Ishikawa (cell line): ENCODE data around the gene SYT12.

Experiments used
- CEBPB ChIP-seq: IDR thresholded peaks from 2 replicates; pipeline ENCODE4 v1.6.1; 2012
- CREB1 ChIP-seq: IDR thresholded peaks from 2 replicates; pipeline ENCODE4 v1.6.1; 2012; ENCODE audit warnings: low read depth
- EGR1 ChIP-seq: IDR thresholded peaks from 2 replicates; pipeline ENCODE4 v1.6.1; 2012
- EP300 ChIP-seq: IDR thresholded peaks from 2 replicates; pipeline ENCODE4 v1.6.1; 2012; ENCODE audit warnings: borderline replicate concordance
- FOXM1 ChIP-seq: IDR thresholded peaks from 2 replicates; pipeline ENCODE4 v1.6.1; 2012; ENCODE audit warnings: low read depth, borderline replicate concordance
- NFIC ChIP-seq: IDR thresholded peaks from 2 replicates; pipeline ENCODE4 v1.6.1; 2012
- RAD21 ChIP-seq: IDR thresholded peaks from 2 replicates; pipeline ENCODE4 v1.6.1; 2012; ENCODE audit warnings: low read depth
- TAF1 ChIP-seq: IDR thresholded peaks from 2 replicates; pipeline ENCODE4 v1.6.1; 2012; ENCODE audit warnings: low read depth, mild to moderate bottlenecking
- TCF12 ChIP-seq: IDR thresholded peaks from 2 replicates; pipeline ENCODE4 v1.6.1; 2012; ENCODE audit warnings: low read depth
- TEAD4 ChIP-seq: IDR thresholded peaks from 2 replicates; pipeline ENCODE4 v1.6.1; 2012
- YY1 ChIP-seq: IDR thresholded peaks from 2 replicates; pipeline ENCODE4 v1.6.1; 2012; ENCODE audit warnings: low read depth
- ZBTB7A ChIP-seq: IDR thresholded peaks from 2 replicates; pipeline ENCODE4 v1.6.1; 2012; ENCODE audit warnings: low read depth
- TF ChIP-seq, protein P1 (sequence below): IDR thresholded peaks from 2 replicates; pipeline ENCODE4 v1.6.1; 2012
- TF ChIP-seq, protein P2 (sequence below): IDR thresholded peaks from 2 replicates; pipeline ENCODE4 v1.6.1; 2012
- TF ChIP-seq, protein P3 (sequence below): IDR thresholded peaks from 2 replicates; pipeline ENCODE4 v1.6.1; 2012; ENCODE audit warnings: low read depth, mild to moderate bottlenecking

Gene SYT12

DNA sequence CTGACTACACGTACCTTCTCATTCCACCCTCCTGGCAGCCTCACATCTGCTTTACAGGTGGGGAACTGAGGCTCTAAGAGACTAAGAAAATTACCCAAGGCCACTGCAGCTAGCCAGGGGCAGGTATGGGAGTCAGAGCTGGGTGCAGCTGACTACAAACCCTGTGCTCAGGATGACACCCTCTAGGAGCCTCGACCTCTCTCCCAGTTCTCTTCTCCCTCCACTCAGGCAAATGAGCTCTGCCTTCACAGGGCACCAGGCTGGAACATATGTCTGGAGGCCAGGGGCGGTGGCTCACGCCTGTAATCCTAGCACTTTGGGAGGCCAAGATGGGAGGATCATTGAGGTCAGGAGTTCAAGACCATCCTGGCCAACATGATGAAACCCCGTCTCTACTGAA lies 4.0 kb downstream of the SYT12 start:
- TF ChIP-seq, protein P1, sequence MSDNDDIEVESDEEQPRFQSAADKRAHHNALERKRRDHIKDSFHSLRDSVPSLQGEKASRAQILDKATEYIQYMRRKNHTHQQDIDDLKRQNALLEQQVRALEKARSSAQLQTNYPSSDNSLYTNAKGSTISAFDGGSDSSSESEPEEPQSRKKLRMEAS, result no peak
- no peak for TF ChIP-seq YY1
- no peak for TF ChIP-seq TEAD4
- TF ChIP-seq TCF12, result no peak
- no peak for TF ChIP-seq EGR1
- no peak for TF ChIP-seq FOXM1
- TF ChIP-seq, protein P2, sequence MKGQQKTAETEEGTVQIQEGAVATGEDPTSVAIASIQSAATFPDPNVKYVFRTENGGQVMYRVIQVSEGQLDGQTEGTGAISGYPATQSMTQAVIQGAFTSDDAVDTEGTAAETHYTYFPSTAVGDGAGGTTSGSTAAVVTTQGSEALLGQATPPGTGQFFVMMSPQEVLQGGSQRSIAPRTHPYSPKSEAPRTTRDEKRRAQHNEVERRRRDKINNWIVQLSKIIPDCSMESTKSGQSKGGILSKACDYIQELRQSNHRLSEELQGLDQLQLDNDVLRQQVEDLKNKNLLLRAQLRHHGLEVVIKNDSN, result no peak
- no peak for TF ChIP-seq CREB1
- no peak for TF ChIP-seq CEBPB
- no peak for TF ChIP-seq TAF1

DNA sequence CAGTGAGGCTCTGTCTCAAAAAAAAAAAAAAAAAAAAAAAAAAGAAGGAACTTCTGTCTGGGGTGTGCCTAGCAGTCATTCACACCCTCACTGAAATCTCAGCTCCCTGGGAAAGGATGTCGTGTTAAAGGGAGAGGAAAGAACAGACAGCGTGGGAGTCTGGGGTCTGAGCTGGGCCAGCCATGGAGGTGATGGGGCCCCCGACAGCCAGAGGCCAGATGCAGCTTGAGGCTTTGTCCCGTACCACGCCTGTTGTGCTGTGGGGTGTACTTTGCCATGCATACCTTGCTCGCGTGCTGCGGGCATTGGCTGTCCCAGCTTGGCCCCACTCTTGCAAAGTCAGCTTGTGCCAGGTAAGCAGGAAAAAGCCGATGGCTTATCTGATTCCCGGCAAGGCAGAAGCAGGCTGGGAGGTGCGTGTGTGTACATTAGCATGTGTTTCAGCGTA lies 4.6 kb downstream of the SYT12 start:
- TF ChIP-seq YY1, result no peak
- TF ChIP-seq, protein P1, result no peak
- no peak for TF ChIP-seq TAF1
- no peak for TF ChIP-seq NFIC
- TF ChIP-seq CREB1, result no peak
- no peak for TF ChIP-seq EP300
- no peak for TF ChIP-seq TCF12
- no peak for TF ChIP-seq TEAD4

DNA sequence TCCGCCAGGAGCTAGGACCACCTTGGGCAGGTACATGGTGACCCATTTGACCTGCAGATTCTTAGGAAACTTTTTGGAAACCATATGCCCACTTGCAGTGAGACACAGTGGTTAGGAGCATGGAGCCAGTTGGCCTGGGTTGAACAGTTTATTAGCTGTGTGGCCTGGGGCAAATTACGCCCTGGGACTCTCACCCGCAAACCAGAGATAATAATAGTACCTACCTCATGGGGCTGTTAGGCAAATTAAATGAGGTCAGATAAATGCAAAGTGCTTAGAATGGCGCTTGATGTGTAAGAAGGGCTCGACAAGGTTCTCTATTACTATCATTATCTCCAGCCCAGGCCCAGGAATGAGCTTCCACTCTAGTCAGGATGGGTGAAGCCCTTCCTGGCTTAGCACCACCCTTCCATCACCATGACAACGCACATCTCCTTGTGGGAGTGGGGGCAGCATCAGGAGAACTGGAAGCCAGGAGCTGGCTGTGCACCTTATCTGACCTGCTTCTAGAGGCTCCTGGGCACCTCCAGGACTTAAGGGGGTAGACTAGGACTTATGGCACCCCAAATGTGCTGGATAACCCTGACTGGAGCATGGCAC lies 5.1 kb downstream of the SYT12 start:
- no peak for TF ChIP-seq TAF1
- no peak for TF ChIP-seq TCF12
- TF ChIP-seq CREB1, result no peak
- TF ChIP-seq FOXM1, result no peak
- TF ChIP-seq, protein P1, result no peak
- TF ChIP-seq NFIC, result no peak
- TF ChIP-seq RAD21, result no peak
- no peak for TF ChIP-seq EP300
- TF ChIP-seq CEBPB, result no peak
- TF ChIP-seq YY1, result no peak
- no peak for TF ChIP-seq EGR1
- no peak for TF ChIP-seq ZBTB7A
- TF ChIP-seq, protein P2, result no peak
- no peak for TF ChIP-seq TEAD4
- TF ChIP-seq, protein P3, sequence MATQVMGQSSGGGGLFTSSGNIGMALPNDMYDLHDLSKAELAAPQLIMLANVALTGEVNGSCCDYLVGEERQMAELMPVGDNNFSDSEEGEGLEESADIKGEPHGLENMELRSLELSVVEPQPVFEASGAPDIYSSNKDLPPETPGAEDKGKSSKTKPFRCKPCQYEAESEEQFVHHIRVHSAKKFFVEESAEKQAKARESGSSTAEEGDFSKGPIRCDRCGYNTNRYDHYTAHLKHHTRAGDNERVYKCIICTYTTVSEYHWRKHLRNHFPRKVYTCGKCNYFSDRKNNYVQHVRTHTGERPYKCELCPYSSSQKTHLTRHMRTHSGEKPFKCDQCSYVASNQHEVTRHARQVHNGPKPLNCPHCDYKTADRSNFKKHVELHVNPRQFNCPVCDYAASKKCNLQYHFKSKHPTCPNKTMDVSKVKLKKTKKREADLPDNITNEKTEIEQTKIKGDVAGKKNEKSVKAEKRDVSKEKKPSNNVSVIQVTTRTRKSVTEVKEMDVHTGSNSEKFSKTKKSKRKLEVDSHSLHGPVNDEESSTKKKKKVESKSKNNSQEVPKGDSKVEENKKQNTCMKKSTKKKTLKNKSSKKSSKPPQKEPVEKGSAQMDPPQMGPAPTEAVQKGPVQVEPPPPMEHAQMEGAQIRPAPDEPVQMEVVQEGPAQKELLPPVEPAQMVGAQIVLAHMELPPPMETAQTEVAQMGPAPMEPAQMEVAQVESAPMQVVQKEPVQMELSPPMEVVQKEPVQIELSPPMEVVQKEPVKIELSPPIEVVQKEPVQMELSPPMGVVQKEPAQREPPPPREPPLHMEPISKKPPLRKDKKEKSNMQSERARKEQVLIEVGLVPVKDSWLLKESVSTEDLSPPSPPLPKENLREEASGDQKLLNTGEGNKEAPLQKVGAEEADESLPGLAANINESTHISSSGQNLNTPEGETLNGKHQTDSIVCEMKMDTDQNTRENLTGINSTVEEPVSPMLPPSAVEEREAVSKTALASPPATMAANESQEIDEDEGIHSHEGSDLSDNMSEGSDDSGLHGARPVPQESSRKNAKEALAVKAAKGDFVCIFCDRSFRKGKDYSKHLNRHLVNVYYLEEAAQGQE, result no peak

DNA sequence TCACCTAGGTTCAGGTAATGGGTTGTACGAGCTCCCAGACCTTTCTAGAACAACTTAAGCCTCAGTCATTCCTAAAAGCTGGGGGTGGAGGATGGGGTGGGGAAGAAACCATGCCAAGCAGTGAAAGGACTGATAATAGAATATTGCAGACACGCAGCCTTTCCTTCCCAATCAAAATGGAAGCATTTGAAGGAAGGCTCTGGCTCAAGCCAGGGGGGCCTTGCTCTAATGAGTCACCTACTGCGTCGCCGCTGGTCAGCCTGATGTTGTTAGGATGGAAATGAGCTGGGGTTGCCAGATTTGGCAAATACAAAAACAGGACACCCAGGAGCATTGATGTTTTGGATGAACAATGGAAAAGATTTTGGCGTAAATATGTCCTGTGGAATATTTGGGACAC lies 6.2 kb downstream of the SYT12 start:
- TF ChIP-seq, protein P3, result no peak
- TF ChIP-seq FOXM1 (no peak), NFIC (no peak), ZBTB7A (no peak), EGR1 (no peak), RAD21 (no peak)

DNA sequence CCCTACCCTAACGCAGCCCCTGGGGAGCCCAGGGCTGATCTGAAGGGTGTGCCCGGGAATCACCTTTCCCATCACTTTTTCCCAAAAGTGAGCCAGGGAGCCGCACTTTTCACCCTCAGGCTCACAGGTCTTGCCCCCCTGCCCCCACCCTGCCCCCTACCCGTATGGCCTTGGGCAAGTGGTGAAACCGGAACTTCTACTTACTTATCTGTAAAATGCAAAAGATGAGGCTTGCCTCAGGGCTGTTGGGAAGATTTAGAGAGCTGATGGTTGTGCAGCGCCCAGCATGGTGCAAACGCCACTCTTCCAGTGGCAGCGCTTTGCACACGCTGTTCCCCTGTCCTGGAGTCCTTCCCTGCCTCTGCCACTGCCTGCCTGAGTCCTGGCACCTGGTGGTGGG lies 8.0 kb downstream of the SYT12 start:
- TF ChIP-seq YY1, result no peak
- TF ChIP-seq, protein P3, result no peak
- TF ChIP-seq ZBTB7A, result no peak
- TF ChIP-seq TEAD4, result no peak
- TF ChIP-seq EGR1, result no peak
- TF ChIP-seq, protein P2, result no peak
- TF ChIP-seq RAD21, result no peak
- TF ChIP-seq EP300, result no peak
- no peak for TF ChIP-seq TAF1
- no peak for TF ChIP-seq CEBPB
- TF ChIP-seq NFIC, result no peak
- TF ChIP-seq FOXM1, result no peak
- no peak for TF ChIP-seq TCF12
- TF ChIP-seq, protein P1, result no peak
- no peak for TF ChIP-seq CREB1
